Measurements from ENCODE around the gene DPCD. TPM values are rescaled to one million over a fixed set of nuclear protein-coding genes. Genes with fewer than 3 reads are reported as not detected.

Gene DPCD
- total RNA-seq, 2 experiments from 2014 or later, result 9.1 to 10.3 TPM

GRCh38 chr10:101569622-101570427 is 18.3 kb upstream of the DPCD start:
- Histone ChIP-seq H3K4me3 (ENCODE audit: low read depth, low read length, poor library complexity, severe bottlenecking) (peak overlapping the region; percentile 66), H2AFZ (ENCODE audit: low read length) (peak overlapping the region; percentile 56; the same call in 1 of the 2 replicates), H4K20me1 (ENCODE audit: insufficient read depth, low read length) (no peaks in the 10 kb centered on the region), H3K27ac (ENCODE audit: low read depth, low read length, poor library complexity, severe bottlenecking) (no peak overlapping the region), H3K9me3 (ENCODE audit: low read length) (no peaks in the 10 kb centered on the region), H3K36me3 (ENCODE audit: insufficient read depth, low read length) (no peaks in the 10 kb centered on the region), H3K79me2 (ENCODE audit: insufficient read depth, low read depth, low read length) (no peaks in the 10 kb centered on the region), H3K4me2 (ENCODE audit: low read length) (peak overlapping the region; percentile 91), H3K4me1 (ENCODE audit: insufficient read depth, low read length, poor library complexity, severe bottlenecking) (peaks cover 20% of the 10 kb centered on the region), H3K9me2 (ENCODE audit: insufficient read depth, low read length) (no peaks in the 10 kb centered on the region)
- ChIA-PET CTCF (ENCODE audit: unreplicated experiment) (interaction anchor here (0.5 to 1.2 kb wide), 4 partner anchors 10 to 320 kb away, joined by 3 to 9 read pairs (median 4); partner anchors contain the start of genes DPCD and POLL), POLR2A (interaction anchor here (1.2 kb wide), 1 partner anchor 14 kb away, joined by 3 read pairs; no protein-coding TSS in a partner anchor)
- TF ChIP-seq CTCF (conservative IDR thresholded peaks at IDR 0.05; ENCODE audit: low read length), result peak; percentile 81
- no peak for TF ChIP-seq EZH2phosphoT487 (IDR thresholded peaks at IDR 0.05; ENCODE audit: borderline replicate concordance, low read depth, low read length)
- no TSS peak for BruUV-seq (replicated peaks)
- peak; percentile 76 for DNase-seq (ENCODE audit: low spot score)
- intact Hi-C loops (cut with micrococcal nuclease; ENCODE audit: unreplicated experiment), result loop anchor here (1.0 kb wide), 3 partner anchors 128 to 356 kb away; no protein-coding TSS in a partner anchor

DNA sequence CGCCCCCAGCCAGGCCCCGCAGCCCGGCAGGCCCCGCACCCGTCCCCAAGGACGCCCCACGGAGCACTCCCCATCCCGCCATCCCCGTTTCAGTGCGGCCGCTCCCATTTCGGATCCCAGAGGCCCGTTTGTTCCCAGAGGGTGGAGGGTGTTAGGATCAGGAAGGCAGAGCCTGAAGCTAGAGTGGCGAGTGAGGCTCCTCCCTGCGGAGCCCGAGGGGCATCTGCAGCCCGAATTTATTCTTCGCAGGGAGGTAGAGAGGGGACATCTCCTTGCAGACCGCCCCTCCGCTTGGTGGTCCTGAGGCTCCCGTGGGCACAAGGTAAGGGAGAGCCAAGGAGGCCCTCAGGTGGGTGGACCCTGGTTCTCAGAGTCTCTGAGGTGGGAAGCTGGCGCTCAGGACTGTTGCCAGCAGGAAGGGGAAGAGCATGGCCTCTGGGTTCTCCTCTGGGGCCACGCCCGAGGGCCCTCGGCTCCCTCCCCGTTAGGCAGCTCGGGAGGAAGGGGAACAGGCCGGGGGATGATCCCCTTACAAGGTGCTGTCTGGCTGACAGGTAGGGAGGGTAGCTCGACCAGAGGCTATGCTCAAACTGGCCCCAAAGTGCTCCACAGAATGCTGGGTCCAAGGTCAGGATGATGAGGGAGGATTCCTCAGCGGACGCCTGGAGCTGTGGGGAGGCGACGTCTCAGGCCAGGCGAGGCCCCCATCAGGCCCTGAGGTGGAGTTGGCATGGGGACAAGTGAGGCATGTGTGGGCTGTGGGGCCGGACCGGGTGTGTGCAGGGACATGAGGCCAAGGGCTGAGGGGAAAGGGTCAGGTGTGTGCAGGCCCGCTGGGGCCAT is 17.5 kb upstream of the DPCD start:
- Histone ChIP-seq H3K9me2 (ENCODE audit: insufficient read depth, low read length) (no peaks in the 10 kb centered on the region), H2AFZ (ENCODE audit: low read length) (peak overlapping the region; percentile 56), H3K9me3 (ENCODE audit: low read length) (no peaks in the 10 kb centered on the region), H3K36me3 (ENCODE audit: insufficient read depth, low read length) (no peaks in the 10 kb centered on the region), H4K20me1 (ENCODE audit: insufficient read depth, low read length) (no peaks in the 10 kb centered on the region), H3K27ac (ENCODE audit: low read depth, low read length, poor library complexity, severe bottlenecking) (no peak overlapping the region), H3K4me1 (ENCODE audit: insufficient read depth, low read length, poor library complexity, severe bottlenecking) (peaks cover 20% of the 10 kb centered on the region), H3K4me2 (ENCODE audit: low read length) (peak overlapping the region; percentile 91), H3K79me2 (ENCODE audit: insufficient read depth, low read depth, low read length) (no peaks in the 10 kb centered on the region), H3K4me3 (ENCODE audit: low read depth, low read length, poor library complexity, severe bottlenecking) (peak overlapping the region; percentile 66)
- ChIA-PET POLR2A (interaction anchor here (0.7 to 1.3 kb wide), 3 partner anchors 10 to 104 kb away, joined by 3 to 4 read pairs (median 3); no protein-coding TSS in a partner anchor), CTCF (ENCODE audit: unreplicated experiment) (interaction anchor here (0.5 to 1.2 kb wide), 5 partner anchors 10 to 357 kb away, joined by 3 to 9 read pairs (median 3); no protein-coding TSS in a partner anchor)
- intact Hi-C loops (cut with micrococcal nuclease; ENCODE audit: unreplicated experiment), result loop anchor here (1.0 kb wide), 3 partner anchors 128 to 356 kb away; no protein-coding TSS in a partner anchor
- BruUV-seq (replicated peaks), result no TSS peak
- TF ChIP-seq EZH2phosphoT487 (IDR thresholded peaks at IDR 0.05; ENCODE audit: borderline replicate concordance, low read depth, low read length) (no peak), CTCF (conservative IDR thresholded peaks at IDR 0.05; ENCODE audit: low read length) (peak; percentile 25; the same call in 1 of the 2 replicates)
- DNase-seq (ENCODE audit: low spot score), result no peak

All from OCI-LY7 (cell line).